Hematopoietic multipotent progenitor cell treated with erythropoietin and hydrocortisone succinate and interleukin-3 and kit ligand, for 6 days (in vitro differentiated cells): ENCODE measurements around the gene ENTR1.
"Not testable (repeated sequence)": the region's sequence is repeated elsewhere in the genome, so short reads cannot be mapped to it uniquely, and the experiment has no call there.

Experiments used
- DNase-seq: peaks from one replicate; pipeline ENCODE4 v3.0.0-alpha.2; 2015

The ENTR1 gene

DNA sequence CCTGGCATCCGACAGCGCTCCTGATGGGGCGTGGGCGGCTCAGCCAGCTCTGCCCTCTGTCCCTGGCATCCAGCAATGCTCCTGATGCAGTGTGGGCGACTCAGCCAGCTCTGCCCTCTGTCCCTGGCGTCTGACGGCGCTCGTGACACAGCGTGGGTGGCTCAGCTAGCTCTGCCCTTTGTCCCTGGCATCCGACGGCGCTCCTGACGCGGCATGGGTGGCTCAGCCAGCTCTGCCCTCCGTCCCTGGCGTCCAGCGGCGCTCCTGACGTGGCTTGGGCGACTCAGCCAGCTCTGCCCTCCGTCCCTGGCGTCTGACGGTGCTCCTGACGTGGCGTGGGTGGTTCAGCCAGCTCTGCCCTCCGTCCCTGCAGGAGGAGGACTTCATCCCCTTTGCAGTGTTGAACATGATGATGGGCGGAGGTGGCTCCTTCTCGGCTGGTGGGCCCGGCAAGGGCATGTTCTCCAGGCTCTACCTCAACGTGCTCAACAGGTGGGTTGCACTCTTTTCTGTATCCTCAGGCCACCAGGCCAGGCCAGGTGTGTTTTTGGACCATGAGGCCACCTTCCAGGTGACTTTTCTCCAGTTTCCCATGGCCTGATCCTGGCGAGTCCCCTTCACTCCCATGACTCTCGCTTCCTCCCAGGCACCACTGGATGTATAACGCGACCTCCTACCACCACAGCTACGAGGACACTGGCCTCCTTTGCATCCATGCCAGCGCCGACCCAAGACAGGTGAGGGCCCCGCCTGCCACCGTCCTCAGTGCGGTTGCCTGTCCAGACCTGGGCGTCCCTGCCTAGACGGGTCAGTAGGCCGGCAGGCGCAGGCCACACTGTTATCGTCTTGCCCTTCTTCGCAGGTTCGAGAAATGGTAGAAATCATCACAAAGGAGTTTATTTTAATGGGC, 8.0 kb upstream of the ENTR1 start:
- DNase-seq = no peak

DNA sequence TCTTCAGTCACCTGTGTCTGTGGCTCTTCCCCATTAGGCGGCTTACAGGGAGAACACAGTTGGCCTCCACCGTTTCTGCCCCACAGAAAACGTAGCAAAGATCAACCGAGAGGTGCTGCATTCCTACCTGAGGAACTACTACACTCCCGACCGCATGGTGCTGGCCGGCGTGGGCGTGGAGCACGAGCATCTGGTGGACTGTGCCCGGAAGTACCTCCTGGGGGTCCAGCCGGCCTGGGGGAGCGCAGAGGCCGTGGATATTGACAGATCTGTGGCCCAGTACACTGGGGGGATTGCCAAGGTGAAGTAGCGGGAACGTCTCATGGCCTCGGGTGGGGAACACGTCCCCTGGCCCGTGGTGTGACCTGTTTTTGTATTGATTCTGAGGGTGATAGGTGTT, 6.5 kb upstream of the ENTR1 start:
- DNase-seq = no peak

DNA sequence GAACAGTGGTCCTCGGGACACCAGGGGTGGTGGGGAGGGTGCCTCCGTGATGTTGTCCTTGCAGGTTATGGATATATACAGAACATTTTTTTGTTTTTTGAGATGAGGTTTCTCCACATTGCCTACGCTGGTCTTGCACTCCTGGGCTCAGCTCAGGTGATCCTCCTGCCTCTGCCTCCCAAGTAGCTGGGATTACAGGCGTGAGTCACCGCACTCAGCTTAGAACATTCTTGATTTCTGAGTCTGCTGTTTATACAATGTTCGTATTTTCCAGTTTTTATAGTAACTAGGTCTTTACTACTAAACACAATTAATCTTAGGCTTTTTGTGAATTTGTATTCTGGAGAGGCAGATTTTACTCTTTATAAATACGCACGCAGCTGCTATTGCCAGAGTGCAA, 6.0 kb upstream of the ENTR1 start:
- DNase-seq = no peak

DNA sequence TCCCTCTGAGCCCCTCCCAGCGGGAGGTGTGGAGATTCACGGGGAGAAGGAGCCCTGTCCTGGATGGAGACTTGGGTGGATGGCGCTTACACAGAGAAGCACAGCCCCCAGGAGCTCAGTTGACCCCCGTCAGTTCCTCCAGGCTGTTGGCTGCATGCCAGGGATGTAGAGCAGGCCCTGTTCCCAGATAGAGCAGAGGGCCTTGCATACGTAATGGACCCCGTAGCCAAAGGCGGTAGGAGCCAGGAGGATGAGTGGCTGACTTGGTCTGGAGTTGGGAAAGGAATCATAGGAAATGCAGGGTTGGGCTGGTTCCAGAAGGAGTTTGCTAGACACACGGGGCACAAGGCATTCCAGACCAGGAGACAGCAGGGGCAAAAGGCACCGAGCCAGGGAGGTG, 2.5 kb upstream of the ENTR1 start:
- no peak for DNase-seq

DNA sequence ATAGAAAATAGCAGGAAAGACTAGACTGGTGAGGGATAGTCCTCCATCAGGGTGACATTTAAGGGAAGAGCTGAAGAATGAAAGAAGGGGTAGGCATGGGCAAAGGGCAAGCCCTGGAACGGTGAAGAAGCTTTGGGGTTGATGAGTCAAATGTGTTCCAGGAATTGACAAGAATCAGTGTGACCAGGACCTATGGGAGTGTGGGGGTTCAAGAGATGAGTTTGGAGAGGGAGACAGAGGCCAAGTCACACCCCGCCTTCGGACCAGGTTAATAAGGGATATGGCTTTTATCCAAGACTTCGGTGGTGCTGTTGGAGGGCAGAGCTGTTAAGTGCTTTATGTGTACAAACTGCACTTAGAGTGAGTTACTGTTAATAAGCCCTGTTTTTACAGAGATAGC, 964 bp upstream of the ENTR1 start:
- DNase-seq = peak; percentile 54

DNA sequence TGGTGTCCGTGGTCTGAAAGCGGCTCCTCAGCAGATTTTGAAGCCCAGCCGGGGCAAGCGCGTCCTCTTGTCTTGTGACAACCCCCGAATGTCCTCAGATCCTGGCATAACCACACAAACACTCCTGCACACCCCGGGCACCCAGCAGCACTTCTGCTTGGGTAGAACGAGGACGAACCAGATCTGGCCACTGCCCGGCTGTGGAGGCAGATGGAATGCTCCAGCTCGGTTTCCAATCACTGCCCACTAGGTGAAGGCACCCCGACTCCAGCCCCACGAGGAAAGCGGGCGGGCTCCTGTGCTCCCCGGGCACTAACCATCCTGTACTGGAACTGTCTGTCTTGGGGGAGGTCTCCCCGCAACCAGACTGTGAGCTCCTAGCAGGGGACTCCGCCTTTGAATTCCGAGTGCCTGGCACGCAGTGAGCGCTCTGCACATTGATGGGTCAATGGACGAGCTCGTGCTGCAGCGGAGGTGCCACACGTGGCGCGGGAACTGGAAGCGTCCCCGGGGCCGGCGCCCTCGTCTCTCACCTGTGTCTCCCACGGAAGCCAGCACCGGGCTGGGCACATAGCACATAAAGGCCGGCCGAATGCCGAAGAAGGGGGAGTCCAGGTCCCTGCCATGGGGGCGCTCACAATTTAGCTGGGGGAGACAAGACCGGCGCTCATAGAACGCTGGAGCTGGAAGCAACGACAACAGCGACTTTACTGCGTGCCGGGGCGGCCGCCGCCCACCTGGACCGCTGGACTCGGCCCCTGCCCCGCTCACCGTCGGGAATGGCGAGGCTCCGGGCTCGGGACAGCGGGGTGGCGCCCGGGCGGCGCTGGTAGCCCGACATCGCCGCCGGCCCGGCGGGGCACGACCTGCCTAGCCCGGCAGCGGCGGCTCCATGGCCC, 608 bp downstream of the ENTR1 start:
- peak; percentile 66 for DNase-seq

DNA sequence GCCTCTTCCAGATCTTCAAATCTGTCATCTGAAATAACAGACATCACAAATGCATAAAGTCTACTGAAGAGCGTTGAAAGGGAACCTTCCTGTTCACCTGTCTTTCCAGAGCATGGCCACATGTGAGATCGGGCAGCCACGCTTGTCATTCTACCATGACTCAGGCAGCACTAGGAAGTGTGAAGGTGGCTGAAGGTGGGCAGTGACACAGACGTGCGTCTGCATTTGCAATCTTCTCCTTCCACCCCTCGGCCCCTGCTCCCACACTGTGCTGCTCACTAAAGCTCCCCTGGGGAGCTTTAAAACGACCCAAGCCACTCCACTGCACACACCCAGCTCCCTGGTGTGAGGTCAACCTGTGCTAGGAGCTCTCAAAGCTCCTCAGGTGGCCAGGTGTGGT, 2.5 kb downstream of the ENTR1 start:
- no peak for DNase-seq

DNA sequence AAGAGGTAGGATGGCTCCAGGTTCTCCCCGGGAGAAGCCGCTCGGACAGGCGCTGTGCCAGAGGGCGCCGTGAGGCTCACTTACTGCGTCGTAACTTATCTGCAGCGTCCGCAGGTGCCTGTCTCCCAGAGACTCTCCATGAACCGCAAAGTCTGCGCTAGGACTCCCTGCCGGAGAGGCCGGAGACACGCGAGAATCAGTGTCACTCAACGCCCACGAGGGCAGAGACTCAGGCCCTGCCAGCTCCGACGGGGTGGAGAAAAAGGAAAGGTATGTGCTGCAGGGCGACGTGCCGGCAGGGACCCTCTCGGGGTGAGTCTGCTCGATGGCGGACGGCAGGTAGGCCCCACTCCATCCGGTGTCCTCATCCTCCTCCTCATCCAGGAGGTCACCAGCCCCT, 3.4 kb downstream of the ENTR1 start:
- not testable (repeated sequence) for DNase-seq

DNA sequence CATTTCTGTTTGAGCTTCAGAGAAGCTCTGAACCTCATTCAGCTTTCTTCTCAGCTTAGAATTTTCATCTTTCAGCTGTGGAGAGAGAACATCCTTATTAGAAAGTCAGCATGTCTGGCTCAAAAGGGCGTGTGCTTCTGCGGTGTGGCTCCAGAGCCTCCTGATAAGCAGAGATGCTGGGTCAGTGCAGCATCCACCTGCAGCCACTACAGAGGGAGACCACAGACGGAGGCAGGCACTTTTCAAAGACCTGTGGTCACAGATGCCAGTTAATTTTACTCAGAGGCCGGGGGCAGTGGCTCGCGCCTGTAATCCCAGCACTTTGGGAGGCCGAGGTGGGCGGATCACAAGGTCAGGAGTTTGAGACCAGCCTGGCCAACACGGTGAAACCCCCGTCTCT, 4.5 kb downstream of the ENTR1 start:
- not testable (repeated sequence) for DNase-seq

DNA sequence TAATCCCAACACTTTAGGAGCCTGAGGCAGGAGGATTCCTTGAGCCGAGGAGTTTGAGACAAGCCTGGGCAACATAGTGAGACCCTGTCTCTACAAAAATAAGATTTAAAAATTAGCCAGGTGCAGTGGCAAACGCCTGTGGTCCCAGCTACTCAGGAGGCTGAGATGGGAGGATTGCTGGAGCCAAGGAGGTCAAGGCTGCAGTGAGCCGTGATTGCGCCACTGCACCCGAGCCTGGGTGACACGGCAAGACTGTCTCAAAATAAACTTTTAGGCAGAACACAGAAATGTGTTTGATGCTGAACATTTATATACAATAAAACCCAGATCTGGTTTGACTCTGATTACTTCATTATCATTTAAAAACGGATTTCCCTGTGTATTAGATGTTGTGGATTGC, 4.9 kb downstream of the ENTR1 start:
- no peak for DNase-seq

DNA sequence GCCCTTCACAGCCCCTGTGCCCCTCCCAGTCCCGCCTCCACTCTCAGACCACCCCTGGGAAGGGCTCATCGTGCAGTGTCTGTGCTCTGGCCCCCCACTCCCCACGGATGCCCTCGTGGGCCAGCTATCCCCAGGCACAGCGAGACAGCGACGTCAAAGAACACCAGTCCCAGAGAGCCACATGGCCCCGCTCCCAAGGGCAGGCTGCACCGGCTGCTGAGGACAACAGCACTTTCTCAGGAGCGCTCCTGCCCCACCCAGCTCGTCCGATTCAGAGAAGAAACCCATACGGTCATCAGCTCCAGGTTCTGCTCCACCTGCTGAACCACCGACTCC, 5.6 kb downstream of the ENTR1 start:
- DNase-seq = no peak

DNA sequence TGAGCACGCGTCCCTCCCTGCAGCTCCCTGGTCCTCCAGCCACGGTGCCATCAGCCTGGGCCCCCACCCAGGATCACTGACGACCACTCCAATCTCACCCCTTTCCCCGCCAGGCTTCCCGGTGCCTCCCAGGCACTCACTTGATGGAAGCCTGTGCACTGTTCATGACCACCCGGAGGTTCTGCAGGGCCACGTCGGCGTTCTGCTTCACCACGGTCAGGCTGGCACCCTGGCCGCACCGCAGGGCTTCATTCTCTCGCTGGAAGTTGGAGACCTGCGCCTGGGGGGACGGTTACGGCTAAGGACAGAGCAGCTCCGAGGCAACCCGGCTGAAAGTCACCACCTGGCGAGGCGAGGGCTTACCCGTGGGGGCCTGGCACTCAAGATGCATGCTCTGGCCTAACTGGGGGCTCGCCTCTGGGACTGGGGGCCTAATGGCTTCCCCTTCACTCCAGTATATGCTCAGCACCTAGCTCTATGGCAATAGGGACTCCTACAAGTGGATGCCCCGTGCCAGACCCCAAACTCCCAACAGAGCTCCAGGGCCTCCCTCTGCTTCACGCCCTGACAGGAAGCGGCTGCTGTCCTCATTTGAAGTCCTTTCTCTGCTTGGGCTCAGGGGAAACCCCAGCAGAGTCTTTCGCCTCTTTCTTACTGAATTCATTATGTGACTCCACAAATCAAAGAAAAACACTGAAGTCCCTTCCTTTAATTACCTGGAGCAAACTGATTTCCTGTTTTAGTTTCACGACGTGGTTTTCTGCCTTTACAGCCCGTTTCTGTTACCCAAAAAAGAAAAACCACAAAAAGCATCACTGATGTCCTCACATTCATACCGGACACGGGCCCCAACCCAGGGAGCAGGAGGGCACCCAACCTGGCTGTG, 6.3 kb downstream of the ENTR1 start:
- DNase-seq = no peak

DNA sequence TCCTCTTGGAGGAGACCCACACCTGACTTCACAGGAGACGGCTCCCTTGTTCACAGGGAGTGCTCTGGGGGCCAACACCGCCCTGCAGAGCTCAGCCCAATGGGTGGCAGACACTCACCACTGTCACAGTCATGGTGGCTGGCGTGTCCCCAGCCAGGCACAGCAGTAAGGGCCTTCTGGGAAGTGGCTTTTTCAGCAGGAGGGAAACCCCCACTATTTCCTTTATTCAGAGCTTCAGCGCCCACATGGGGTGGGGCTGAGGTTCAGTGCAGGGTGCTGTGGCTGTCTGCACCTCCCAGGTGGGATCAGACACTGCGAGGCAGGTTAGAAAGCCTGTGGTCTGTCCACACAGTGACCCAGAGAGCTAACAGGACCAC, 6.9 kb downstream of the ENTR1 start:
- DNase-seq = no peak

DNA sequence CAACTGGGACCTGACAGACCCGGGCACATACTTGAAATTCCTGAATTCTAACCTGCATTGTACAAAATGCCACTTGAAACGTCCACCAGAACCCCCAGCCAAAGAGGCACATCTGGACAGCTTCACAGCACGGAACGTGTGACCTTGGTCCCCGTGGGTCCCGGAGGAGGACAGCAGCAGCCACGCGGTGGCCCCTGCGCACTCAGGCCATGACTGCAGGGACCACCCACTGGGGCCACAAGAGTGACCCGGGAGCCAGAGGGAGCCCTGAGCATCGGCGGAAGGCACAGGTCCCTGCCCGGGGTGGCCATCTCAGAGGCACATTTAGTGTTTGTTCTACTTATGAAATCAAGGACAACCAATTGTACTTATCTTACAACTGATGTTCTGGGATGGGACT, 8.3 kb downstream of the ENTR1 start:
- no peak for DNase-seq

DNA sequence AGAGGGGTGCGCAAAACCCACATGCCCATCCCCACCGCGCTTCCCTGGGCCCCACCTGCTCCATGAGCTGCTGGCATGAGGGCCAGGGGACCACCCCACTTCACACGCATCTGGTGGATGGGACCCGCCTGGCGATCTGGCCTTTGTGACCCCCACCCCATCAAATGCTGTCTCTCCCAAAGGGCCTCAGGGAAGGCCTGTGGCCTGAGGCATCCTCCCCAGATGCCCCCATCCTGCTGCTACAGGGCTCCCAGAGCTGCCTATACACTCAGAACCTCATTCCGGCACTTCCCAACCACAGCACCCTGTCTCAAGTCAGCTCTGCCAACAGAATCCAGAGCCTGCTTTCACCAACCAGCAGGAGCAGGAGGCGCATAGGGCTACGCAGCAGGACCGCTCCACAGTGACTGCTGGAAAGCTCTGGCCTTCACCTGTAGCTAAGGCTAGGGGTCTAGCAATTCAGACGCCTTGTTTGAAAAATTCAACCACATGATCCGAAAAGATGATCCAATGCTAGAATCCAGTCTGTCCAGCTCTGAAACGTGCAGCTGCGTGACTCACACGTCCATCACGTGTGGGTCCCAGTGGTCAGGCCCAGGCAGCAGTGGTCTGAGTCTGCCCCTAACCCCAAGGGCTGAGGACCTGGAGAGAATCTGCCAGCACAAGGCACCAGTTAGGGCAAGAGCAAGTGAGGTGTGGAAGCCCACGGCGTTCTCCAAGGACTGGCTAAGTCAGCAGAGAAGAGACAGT, 9.1 kb downstream of the ENTR1 start:
- no peak for DNase-seq

DNA sequence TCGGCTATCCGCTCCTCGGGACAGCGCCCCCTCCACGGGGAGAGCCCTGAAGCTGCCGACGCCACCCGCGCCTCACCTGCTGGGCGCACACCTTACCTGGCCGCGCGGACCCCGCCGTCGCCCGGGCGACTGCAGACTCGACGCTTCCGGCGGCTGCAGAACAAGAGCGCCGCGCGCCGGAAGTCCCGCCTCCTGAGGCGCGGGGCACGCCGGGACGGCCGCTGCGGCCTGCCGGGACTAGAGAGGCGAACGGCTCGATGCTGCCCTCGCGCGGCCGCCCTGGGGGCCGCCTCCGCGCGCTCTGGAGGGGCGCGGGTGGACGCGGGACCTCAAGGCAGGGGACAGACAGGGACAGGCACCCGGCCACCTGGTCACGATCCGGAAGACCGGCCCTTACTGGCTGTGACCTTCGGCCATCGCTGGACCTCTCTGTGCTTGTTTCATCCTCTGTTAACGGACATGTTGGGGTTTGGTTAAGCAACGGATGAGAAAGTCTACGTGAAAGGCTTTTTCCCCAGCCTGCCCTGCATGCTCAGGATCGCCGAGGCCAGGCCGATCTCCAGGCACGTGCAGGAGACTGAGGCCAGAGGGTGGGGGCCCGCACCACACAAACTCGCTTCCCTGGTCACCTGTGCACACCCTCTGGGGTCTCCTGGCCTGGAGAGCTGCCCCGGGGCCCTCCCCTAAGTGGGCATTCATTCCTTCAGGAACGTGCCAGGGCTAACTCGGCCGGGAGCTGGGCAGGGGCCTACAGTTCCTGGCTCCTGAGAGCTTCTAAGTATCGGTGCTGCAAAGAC, 10.2 kb downstream of the ENTR1 start, which contains the start of gene SNAPC4:
Gene SNAPC4 (minus strand): TSS at position 133 of the 797 bp plus-strand sequence. CDS start 1,742 bp downstream, outside the sequence.
- DNase-seq = peak; percentile 92

DNA sequence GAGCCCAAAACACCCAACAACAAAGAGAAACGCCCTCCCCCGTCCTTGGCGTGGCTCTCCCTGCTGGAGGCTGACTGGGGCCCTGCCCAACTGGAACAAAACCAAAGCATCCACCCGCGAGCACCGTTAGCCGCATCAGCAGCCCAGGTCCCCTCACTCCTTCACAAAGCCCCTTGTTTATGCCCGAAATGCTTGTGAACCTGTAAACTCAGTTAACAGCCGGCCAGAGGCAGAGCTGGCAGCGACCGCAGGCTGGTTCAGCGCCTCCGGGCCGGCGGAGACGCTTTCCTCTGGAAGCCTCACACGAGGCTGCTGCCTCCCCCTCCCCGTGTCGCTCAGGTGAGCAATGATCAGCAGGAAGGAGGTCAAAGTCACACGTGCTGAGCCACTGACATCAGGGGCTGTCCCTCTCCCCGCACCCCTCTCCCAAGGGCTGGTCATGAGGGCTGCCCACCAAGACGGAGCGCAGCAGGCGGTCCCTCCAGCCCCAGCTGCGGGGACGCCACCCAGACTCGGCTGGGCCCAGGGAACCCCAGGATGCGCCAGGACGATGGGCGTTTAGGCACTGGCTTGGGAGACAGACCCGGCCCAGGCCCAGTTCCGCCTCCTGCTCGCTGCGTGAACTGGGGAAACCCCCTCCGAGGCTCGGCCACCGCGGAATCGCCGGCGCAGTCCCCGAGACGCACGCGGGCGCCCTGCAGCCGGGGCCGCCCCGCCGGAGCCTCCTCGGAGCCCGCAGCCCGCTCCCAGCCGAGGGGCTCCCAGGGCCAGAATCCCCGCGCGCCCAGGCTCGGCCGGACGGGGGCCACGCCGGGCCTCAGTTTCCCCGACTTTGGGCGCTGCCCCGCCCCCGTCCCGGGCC, 11.0 kb downstream of the ENTR1 start:
- DNase-seq = peak; percentile 73

DNA sequence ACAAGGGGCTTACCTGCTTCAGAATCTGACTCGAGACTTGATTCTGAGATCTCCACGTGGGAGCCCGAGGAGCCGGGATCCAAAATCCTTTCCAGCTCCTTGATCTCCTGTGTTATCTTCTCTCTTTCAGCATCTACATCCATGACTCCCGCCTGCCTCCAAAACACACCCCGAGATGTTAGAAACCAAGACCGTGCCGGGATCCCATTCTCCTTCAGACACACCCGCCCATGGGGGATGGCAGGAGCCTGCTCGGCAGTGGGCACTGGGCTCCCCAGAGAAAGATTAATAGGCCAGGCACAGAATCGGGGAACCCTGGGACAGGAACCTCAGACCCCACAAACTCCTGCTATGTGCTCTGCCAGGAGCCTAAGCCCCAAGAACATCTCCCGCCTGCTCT, 12.1 kb downstream of the ENTR1 start:
- no peak for DNase-seq

DNA sequence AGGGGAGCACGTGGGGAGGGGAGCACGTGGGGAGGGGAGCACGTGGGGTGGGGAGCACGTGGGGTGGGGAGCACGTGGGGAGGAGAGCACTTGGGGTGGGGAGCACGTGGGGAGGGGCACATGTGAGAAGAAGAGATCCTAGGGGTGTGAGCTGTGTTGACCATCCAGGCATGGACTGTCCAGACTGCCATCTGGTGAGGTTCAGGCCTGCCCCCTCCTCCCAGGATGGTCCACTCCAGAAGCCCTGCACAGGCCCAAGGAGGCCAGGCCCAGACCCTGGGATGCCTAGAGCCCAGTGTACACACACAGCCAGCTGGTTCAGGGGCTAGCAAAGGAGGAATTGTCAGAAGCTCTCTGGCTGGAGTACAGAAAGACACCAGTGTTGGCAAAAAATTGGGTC, 12.8 kb downstream of the ENTR1 start:
- no peak for DNase-seq

DNA sequence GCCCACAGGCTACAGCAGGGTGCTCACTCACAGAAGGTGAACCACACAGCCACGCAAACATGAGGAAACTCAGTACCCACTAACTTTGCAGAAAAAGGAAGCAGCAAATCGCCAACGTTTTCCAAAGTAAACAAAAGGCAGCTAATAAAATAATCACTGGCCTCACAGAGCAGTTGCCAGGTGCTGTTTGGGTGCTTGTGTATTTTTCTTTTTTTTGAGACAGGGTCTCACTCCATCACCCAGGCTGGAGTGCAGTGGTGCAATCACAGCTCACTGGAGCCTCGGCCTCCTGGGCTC, 14.2 kb downstream of the ENTR1 start:
- DNase-seq = no peak
